Hepatocyte (in vitro differentiated cells): ENCODE data around the gene ARL5A.

ENCODE experiments used
- EZH2 ChIP-seq: fragments of 200-600 bp; sonication (generic); IDR thresholded peaks from 2 replicates; pipeline ENCODE4 v1.6.1; 2016; ENCODE audit warnings: antibody characterized with exemption, mild to moderate bottlenecking, borderline replicate concordance
- EZH2phosphoT487 ChIP-seq: fragments of 200-600 bp; sonication (generic); IDR thresholded peaks from one replicate; pipeline ENCODE4 v1.6.1; 2018; ENCODE audit warnings: antibody characterized with exemption, mild to moderate bottlenecking, low read depth, moderate library complexity; ENCODE audit not compliant: unreplicated experiment, severe bottlenecking
- TF ChIP-seq, protein P1 (sequence below): fragments of 200-600 bp; sonication (generic); IDR thresholded peaks from 2 replicates; pipeline ENCODE4 v1.5.1; 2016; ENCODE audit warnings: antibody characterized with exemption, mild to moderate bottlenecking; ENCODE audit not compliant: poor library complexity

GRCh38 chr2:151840216-151841046 lies 12.2 kb upstream of the ARL5A start:
- TF ChIP-seq, protein P1, sequence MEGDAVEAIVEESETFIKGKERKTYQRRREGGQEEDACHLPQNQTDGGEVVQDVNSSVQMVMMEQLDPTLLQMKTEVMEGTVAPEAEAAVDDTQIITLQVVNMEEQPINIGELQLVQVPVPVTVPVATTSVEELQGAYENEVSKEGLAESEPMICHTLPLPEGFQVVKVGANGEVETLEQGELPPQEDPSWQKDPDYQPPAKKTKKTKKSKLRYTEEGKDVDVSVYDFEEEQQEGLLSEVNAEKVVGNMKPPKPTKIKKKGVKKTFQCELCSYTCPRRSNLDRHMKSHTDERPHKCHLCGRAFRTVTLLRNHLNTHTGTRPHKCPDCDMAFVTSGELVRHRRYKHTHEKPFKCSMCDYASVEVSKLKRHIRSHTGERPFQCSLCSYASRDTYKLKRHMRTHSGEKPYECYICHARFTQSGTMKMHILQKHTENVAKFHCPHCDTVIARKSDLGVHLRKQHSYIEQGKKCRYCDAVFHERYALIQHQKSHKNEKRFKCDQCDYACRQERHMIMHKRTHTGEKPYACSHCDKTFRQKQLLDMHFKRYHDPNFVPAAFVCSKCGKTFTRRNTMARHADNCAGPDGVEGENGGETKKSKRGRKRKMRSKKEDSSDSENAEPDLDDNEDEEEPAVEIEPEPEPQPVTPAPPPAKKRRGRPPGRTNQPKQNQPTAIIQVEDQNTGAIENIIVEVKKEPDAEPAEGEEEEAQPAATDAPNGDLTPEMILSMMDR = no peak
- TF ChIP-seq EZH2 (no peak), EZH2phosphoT487 (no peak)
